GM19023 (cell line): ENCODE results near the gene DRICH1.
"Not testable (repeated sequence)": the region's sequence is repeated elsewhere in the genome, so short reads cannot be mapped to it uniquely, and the experiment has no call there.

ENCODE experiments used
- ATAC-seq: cut with Tn5 transposase; IDR thresholded peaks from one replicate; pipeline ENCODE4 v1.9.1; 2021; ENCODE audit warnings: mild to moderate bottlenecking, moderate library complexity; ENCODE audit not compliant: unreplicated experiment

The DRICH1 gene

DNA sequence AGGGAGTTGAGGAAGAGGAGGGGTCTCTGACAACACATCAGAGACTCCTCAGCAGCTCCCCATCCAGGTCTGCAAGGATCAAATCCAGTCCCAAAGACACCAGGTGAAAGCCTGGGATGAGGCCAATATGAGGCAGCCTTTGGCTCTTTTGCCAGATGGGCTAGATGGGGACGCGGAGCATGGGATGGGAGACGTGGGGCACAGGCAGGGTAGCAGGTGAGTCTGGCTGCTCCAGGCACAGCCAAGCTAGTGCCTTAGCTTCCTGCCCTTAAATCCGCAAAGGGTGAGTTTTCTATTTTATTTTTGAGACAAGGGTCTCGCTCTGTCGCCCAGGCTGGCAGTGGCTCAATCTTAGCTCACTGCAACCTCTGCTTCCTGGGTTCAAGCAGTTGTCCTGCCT, 19.6 kb upstream of the DRICH1 start:
- no peak for ATAC-seq

DNA sequence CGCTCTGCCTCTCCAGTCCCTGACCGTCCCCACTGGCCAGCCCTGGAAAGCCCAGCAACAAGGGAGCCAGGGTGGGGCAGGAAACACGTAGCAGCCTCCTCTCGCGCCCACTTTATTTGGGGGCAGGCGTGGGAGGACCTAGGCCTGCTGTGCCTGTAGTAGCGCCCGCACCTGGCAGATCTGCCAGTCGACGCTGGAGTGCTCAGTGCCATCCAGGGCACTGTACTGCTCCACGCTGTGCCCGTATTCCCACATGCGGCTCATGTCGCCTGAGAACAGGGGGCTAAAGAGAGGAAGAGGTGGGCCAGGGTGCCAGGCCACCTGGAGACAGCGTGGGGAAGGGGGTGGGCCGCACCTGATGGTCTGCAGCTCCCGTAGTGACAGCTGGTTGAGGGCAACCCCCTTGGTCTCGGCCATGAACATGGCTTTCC, 17.0 kb upstream of the DRICH1 start:
- ATAC-seq, result no peak

DNA sequence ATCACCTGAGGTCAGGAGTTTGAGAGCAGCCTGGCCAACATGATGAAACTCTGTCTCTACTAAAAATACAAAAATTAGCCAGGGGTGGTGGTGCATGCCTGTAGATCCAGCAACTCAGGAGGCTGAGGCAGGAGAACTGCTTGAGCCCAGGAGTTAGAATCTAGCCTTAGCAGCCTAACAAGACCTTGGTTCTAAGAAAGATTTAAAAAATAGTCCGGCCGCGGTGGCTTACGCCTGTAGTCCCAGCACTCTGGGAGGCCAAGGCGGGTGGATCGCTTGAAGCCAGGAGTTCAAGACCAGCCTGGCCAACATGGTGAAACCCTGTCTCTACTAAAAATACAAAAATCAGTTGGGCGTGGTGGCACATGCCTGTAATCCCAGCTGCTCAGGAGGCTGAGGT, 14.4 kb upstream of the DRICH1 start:
- ATAC-seq, result not testable (repeated sequence)

DNA sequence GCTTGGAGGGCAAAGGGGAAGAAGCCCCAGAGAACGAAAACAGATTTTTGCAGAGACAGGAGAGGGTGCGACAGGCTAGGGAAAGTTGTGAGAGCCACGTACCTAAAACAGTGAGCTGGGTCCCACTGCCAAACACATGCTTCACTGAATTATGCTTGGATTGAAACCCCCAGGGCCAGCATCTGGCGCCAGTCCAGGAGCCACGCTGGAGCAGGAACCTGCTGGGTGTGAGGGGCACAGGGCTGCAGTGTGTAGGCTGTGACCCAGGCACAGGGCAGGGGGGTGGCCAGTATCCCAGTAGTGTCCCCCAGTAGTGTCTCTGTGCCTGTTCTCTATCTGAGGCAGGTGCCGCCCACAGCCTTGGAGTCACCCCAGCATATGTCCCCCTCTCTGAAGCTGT, 8.1 kb upstream of the DRICH1 start:
- ATAC-seq, result not testable (repeated sequence)

DNA sequence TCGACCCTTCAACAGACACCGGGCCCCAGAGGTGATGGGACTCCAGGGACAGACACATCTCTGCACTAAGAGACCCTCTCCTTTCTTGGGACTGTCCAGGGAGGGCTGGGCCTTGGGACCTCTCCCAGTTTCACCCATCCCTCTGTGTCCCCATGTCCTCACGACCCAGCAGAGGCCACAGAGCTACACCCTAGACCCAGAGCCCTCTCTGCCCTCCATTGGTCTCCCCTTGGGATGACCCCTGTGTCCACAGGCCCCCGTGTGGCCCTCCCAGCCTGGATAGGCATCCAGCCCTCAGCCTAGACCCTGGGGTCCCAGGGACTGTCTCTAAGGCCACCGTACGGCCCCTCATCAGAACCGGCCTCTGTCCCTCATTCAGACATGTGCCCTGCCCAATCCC, 7.5 kb upstream of the DRICH1 start:
- no peak for ATAC-seq

DNA sequence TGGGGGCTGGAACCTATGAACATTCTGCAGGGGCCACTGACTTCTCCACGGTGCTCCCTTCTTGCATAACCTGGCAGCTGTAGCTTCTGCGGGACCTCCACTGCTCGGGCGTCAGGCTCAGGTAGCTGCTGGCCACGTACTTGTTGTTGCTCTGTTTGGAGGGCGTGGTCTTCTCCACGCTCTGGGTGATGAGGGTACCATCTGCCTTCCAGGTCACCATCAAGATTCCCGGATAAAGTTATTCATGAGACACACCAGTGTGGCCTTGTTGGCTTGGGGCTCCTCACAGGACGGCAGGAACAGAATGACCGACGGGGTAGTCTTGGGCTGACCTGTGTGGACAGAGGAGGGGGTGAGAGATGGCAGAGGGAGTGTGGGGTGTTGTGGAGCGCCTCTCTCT, 6.5 kb upstream of the DRICH1 start:
- no peak for ATAC-seq

DNA sequence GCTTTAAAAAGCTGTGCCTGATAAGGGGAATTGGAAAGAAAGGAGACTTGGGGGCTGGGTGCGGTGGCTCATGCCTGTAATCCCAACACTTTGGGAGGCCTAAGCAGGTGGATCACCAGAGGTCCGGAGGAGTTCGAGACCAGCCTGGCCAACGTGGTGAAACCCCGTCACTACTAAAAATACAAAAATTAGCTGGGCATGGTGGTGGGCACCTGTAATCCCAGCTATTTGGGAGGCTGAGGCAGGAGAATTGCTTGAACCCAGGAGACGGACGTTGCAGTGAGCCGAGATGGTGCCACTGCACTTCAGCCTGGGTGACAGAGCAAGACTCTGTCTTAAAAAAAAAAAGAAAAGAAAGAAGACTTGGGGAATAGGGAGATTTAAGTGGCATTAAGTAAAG, 3.2 kb upstream of the DRICH1 start:
- not testable (repeated sequence) for ATAC-seq

DNA sequence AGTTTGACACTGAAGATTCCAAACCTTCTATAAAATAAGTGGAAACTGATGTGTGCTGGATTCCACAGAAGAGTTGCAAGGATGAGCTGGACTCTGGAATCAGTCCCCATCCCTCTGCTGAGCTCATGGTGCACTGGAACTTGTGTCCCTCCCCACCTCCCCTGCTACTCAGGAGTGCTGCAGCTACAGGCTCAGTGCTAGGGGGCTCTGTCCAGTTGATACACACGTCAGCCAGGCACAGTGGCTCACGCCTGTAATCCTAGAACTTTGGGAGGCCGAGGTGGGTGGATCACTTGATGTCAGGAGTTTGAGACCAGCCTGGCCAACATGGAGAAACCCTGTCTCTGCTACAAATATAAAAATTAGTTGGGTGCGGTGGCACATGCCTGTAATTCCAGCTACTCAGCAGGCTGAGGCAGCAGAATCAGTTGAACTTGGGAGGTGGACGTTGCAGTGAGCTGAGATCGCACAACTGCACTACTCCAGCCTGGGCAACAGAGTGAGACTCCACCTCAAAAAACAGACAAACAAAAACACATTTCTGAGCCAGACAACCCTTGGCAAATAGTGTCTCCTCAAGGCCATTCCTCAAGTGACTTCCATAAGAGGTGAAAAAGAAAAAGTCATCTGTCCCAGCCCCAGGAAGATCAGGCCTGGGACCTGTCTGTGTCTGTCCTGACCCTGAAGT, 3.9 kb downstream of the DRICH1 start:
- ATAC-seq, result not testable (repeated sequence)

DNA sequence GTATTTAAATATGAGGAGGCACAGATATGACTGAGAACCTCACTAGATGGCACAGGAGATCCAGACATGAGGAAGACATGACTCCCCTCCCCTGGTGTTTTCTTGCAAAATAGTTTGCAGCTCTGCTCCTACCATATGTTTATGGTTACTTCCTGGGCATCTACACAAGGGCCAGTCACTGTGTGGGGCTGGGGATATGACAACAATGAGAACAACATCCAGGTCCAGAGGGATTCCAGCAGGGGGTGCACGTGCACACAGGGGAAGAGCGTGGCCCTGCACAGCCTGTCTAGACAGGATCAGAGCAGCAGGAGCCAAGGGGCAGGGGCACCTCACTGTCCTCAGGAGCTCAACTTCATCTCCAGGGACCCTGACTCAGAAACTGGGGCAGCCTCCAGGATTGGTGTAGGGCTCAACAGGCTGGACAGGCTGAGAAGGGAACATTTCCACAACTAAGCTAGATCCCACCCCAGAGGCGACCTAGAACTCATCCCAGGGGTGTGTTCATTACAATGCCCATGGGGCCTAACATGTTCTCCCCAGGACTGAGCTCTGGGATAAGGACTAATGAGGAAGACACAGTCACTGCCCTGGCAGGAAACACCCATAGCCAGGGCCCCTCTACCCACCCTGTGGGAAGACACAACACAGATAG, 4.6 kb downstream of the DRICH1 start:
- not testable (repeated sequence) for ATAC-seq

DNA sequence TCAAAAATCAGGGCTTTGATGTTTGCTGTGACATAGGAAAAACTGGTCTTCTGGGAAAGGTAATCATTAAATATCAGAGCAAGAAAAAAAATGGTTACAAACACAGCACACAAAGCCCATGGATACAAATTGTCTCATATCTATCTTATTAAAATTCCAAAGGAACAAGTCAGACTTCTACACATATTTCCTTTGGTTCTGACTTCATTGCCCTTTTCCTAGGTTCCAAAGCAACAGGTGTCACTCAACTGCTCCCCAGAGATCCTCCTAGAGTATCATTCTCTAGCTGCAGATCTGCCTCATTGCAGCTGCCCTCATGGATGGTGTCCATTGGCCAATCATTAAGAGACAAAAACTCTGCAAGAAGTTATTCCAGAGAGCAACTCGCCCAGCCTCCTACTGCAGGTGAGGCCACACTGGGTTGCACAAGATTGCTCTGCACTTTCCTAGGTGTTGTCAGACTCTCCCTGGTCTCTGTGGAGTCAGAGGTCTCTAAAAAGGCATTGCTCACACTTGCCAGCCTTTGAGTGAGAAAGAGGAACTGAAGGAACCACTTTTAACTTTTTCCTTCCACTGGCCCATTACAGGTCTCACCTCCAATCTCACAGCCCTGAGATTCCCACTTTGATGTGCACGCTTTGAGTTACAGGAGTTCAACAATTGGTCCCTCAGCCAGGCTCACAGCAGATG, 5.7 kb downstream of the DRICH1 start:
- no peak for ATAC-seq

DNA sequence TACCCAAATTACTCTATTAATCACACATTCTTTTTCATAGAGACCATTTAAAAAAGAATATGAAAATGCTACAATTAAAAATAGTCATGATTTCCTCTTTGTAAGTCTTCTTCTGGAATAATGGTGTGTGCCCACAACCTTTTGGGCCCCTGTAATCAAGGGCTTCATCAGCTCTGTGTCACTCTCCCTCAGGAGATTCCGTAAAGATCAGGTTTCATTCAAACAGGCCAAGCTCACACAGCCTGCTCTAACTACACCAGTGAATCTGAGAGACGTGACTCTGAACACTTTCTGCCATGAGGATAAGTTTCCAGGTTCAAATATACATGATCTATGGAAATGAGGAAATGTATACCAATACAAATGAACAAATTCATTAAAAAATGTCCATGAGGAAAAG, 9.5 kb downstream of the DRICH1 start:
- ATAC-seq, result no peak

DNA sequence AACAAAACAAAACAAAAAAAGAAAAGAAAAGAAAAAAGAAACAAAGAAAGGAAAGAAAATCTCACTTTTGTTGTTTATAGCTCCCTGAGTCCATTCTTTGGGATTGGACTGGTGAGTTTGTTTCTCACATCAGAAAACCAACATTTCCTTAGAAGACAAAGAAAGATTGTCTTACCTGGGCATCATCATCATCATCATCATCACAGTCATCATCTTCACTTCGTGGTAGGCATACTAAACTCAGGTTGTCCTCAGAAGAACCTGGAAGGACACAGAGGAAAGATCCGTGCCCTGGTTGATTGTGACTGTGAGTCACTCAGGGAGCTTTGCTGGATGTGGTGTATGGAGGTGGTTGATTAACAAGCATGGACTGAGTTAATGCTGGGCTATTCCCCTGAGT, 10.2 kb downstream of the DRICH1 start:
- ATAC-seq, result not testable (repeated sequence)

DNA sequence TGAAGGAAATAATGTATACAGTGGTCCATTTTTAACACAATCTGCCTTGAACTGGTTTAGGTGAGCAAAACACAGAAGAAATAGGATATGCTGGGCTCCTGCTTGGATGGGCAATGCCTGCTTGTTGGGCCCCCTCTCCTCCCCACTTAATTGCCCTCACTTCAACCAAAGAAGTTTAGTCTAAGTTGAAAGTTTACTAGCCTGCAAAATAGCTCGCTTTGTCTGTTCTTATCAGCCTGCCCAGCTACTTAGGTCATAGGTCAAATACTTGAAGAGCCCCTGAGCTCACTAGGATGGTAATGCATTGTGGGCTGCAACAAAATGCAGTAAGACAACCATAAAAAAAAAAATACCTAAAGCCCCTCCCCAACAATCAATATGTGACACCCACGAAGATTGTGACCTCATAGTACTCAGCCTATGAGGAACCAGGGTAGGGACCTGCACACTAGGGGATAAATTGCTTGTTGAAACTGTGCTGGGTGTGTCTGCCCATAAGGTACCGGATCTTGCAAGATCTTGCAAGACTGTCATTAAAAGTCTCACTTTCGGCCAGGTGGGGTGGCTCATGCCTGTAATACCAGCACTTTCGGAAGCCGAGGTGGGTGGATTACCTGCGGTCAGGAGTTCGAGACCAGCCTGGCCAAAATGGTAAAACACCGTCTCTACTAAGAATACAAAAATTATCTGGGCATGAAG, 10.9 kb downstream of the DRICH1 start:
- no peak for ATAC-seq

DNA sequence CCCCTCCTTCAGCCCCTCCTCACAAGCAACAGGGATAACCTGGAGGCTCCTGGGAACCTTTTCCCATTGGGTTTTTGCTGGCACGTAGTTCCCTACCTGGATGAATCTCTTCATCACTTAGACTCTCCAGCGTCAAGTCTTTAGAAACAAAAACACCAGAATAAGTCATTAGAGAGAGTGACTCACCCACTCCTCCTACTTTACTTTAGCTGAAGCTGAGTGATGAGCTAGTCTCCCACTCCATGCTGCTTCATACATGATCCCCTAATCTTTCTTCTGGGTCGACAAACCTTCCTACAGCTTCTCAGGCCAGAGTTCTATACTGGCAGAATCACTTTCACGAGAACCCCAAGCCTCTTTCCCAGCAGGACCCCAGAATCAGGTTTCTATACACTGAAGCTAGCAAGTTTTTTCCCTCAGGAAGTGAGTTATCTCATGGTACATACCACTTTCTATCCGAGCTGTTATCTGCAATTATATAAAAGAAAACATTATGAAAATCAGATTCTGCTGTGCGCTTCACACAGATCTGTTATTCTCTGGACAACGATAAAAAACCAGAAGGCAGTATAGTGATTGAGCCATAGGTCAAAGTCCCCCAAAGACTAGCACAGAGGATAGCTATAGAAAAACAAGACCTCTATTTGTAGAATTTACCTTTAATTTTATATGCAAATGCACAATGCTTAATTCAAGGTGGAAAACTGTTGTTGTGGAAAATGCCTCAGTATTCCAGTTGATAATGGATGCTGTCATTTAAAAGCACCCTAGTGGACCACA, 18.7 kb downstream of the DRICH1 start:
- ATAC-seq, result no peak

DNA sequence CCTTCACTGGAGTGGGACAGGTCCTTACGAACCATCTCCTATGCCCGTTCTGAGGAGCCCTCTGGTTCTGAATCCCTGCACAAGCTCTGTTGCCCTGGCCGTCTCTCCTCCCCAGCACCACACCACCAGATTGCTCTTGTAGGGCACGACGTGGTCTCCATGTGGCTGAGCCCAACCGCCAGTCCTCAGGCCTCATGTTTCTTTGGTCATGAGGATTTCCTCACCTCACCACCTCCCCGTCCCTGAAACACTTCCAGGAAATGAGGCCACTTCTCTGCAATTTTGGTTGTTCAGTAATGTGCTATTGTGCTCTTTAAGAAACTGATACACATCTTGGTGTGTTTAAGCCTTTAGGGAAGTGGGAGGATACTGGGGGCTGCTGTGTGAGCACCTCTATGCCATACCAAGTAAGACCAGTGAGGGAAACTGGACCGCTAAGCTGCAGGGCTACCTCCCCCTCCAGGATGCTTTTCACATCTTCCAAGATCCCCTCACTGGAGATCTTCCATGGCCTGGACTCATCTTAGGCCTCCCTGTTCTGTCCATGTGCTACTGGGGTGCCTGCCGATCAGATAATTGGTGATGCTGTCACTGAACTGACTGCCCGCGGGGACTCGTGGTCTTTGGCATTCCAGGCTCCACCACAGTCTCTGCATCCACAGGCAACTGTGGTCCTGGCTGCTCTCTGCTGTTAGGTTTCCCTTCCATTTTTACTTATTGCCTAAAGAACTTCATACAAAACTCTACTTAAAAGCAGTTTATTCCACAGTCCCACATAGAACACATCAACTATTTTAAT, 21.9 kb downstream of the DRICH1 start:
- ATAC-seq, result no peak

DNA sequence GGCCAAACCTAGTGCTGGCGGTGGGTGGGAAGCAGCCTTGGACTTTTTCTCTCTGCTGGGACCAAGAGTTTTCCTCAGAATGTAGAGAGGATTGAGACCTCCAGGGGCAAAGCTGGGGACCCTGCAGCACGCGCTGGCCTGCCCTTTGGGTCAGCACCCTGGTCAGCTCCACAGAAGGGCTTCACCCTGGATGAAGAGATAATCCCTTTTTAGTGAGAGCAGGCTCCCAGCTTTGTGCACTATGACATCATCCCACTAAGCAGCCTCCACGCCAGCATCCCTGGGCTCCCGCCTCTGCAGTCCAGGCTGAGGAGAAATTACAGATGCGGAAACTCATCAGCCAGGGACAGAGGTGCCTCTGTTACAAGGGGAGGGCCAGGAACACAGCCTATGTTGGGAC, 23.5 kb downstream of the DRICH1 start:
- ATAC-seq, result no peak

DNA sequence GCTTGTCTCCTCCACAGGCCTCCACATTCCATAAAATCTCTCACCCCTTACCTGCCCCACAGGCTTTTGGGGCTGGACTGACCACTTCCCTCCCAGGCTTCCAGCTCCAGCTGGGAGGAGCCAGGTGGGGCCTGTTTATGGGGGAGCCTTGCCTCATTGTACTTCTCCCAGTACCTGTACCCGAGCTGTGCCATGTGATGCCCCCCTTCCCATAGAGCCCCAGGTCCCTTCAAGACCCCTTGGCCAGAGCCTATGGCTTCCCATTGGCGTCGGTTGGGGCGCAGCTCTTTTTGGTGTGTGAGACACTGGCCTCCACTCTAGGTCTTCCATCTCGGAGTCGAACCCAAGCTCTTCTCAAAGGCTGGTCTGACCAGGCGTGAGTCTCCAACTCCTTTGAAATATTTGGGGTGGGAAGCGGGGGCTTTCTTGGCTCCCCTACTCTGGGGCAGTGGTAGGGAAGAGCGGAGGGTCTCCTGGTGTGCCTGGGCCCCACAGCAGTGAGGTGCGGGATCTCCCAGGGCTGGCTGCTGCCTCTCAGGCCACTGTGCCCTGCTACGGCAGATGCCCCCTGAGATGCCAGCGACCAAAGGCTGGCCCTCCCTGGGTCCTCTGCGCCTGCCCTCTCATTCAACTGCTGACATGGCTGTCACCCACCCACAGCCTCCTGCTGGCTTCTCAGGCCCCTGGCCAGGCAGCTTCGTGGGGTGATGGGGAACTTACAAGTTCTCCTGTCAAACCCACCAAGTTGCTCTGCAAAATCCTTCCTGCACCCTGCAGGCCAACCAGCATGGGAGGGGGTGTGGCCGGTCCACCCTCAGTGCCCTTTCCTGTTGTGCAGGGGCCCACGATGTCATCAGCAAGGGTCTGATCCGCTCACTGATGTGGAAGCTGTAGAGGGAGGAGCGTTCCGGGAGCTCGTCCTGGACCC, 25.7 kb downstream of the DRICH1 start:
- ATAC-seq, result no peak

DNA sequence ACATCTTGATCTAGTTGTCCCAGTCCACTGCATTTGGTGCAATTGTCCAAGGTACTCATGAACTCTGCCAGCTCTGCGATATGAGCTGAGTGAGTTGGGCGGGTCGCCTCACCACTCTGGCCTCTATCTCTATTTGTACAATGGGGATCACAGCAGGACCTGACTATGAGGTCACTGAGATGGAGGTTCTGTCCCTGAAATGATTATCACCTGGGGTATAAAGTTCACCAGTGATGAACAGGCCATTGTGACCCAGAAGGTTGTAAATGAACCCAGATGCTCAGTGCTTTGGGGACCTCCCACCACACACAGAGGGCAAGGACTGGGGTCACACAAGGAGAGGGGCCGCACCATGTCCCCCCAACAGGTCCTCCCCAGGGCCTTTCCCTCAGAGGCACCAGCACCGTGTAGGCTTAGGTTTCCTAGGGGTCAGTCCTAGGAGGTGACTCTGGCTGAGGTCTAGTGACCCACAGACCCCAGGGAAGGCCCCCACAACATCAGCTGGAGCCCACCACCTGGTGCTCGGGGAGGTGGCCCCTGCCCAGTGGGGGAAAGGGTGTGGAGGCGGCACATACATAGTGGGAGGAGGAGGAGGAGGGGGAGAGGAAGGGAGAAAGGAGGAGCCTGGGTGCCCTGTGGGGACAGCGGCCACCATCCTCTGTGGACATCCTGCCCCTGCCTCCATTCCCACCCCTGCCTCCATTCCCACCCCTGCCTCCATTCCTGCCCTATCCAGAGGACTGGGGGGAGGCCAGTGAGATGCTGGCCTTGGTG, 27.0 kb downstream of the DRICH1 start:
- ATAC-seq, result no peak
